Loucy (cell line): Measurements from ENCODE around the gene AMPD2.
A peak's percentile ranks its signal among the peaks of the same experiment; 100 is the strongest.

ENCODE experiments used
- H2AFZ ChIP-seq: fragments of 200-600 bp; sonication (generic); 2 replicates; pipeline ENCODE4 v1.6.0; 2016; ENCODE audit warnings: antibody characterized with exemption, mild to moderate bottlenecking, low read length, moderate library complexity
- H3F3A ChIP-seq: fragments of 200-600 bp; 2 replicates; pipeline ENCODE4 v1.6.0; 2016; ENCODE audit warnings: antibody characterized with exemption, low read depth, mild to moderate bottlenecking
- H3K27me3 ChIP-seq: fragments of 200-600 bp; sonication (generic); 2 replicates; pipeline ENCODE4 v1.6.1; 2014; ENCODE audit warnings: low read length, mild to moderate bottlenecking; ENCODE audit not compliant: insufficient read depth, poor library complexity, severe bottlenecking
- H3K36me3 ChIP-seq: fragments of 200-600 bp; sonication (generic); 2 replicates; pipeline ENCODE4 v1.6.1; 2016; ENCODE audit warnings: low read length; ENCODE audit not compliant: insufficient read depth
- H3K4me1 ChIP-seq: fragments of 200-600 bp; sonication (generic); 2 replicates; pipeline ENCODE4 v1.5.1; 2014; ENCODE audit warnings: low read length, mild to moderate bottlenecking; ENCODE audit not compliant: insufficient read depth, poor library complexity, severe bottlenecking
- H3K4me2 ChIP-seq: fragments of 200-600 bp; sonication (generic); 2 replicates; pipeline ENCODE4 v1.6.0; 2014; ENCODE audit warnings: antibody characterized with exemption, low read length, low read depth, mild to moderate bottlenecking; ENCODE audit not compliant: poor library complexity, severe bottlenecking
- H3K4me3 ChIP-seq: fragments of 200-600 bp; sonication (generic); 2 replicates; pipeline ENCODE4 v1.5.1; 2014; ENCODE audit warnings: low read length, mild to moderate bottlenecking, mixed read lengths; ENCODE audit not compliant: poor library complexity, severe bottlenecking
- H3K79me2 ChIP-seq: fragments of 200-600 bp; sonication (generic); 2 replicates; pipeline ENCODE4 v1.6.1; 2014; ENCODE audit warnings: low read length; ENCODE audit not compliant: insufficient read depth
- H3K9ac ChIP-seq: fragments of 200-600 bp; sonication (generic); 2 replicates; pipeline ENCODE4 v1.6.0; 2014; ENCODE audit warnings: mild to moderate bottlenecking, low read depth, low read length, moderate library complexity; ENCODE audit not compliant: poor library complexity, severe bottlenecking
- H3K9me2 ChIP-seq: fragments of 200-600 bp; sonication (generic); replicated peaks from 2 replicates; pipeline ENCODE4 v1.6.1; 2016; ENCODE audit warnings: low read depth, low read length, mixed read lengths
- H3K9me3 ChIP-seq: fragments of 200-600 bp; sonication (generic); 2 replicates; pipeline ENCODE4 v1.6.1; 2014; ENCODE audit warnings: mild to moderate bottlenecking, antibody characterized with exemption, low read length, low read depth; ENCODE audit not compliant: insufficient read depth
- H4K20me1 ChIP-seq: fragments of 200-600 bp; sonication (generic); 2 replicates; pipeline ENCODE4 v1.6.0; 2014; ENCODE audit warnings: antibody characterized with exemption, low read length, mild to moderate bottlenecking; ENCODE audit not compliant: insufficient read depth, poor library complexity, severe bottlenecking
- CTCF ChIP-seq: fragments of 200-600 bp; sonication (generic); conservative IDR thresholded peaks from 2 replicates; pipeline ENCODE4 v1.5.1; 2014; ENCODE audit warnings: mild to moderate bottlenecking, antibody characterized with exemption, low read length
- EZH2phosphoT487 ChIP-seq: fragments of 200-600 bp; IDR thresholded peaks from 2 replicates; pipeline ENCODE4 v1.6.1; 2018; ENCODE audit warnings: antibody characterized with exemption, mild to moderate bottlenecking, moderate library complexity, borderline replicate concordance

Gene AMPD2

GRCh38 chr1:109622137-109622892 lies 2.7 kb downstream of the AMPD2 start:
- peaks cover 33% of the 10 kb centered on the region for H4K20me1 ChIP-seq

DNA sequence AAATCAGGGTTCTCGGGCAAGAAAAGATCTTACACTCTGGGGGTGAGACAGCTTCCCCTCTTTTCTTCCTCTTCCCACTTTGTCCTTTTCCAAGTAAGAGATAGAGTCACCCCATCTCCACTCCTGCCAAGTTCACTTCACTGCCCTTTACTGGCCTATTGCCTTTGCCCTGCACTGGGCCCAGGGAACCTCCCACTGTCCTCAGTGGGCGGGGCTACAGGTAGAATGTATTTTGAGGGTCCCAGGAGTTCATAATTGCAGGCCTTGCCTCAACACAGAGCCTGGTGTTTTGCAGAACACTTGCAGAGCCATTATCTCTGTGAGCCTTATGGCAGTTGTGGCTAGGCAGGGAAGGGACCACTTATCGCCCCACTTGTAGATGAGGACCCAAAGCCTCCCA lies 3.3 kb downstream of the AMPD2 start:
- Histone ChIP-seq H3K9me3 (no peaks in the 10 kb centered on the region), H3K79me2 (peaks cover 67% of the 10 kb centered on the region), H3F3A (no peaks in the 10 kb centered on the region), H3K9ac (peak overlapping the region; percentile 80), H3K4me1 (peaks cover 51% of the 10 kb centered on the region), H4K20me1 (peaks cover 33% of the 10 kb centered on the region), H2AFZ (no peak overlapping the region), H3K36me3 (peaks cover 20% of the 10 kb centered on the region; the same call in 1 of the 2 replicates), H3K4me2 (peak overlapping the region; percentile 90), H3K4me3 (peak overlapping the region; percentile 93), H3K27me3 (no peaks in the 10 kb centered on the region), H3K9me2 (no peaks in the 10 kb centered on the region)
- no peak for TF ChIP-seq CTCF
- no peak for TF ChIP-seq EZH2phosphoT487

More at GRCh38 chr1:109622137-109622892, 2.7 kb downstream of the AMPD2 start:
- Histone ChIP-seq H3F3A (no peaks in the 10 kb centered on the region), H3K4me3 (peak overlapping the region; percentile 93), H3K4me1 (peaks cover 51% of the 10 kb centered on the region), H3K9me2 (no peaks in the 10 kb centered on the region), H3K9me3 (no peaks in the 10 kb centered on the region), H3K27me3 (no peaks in the 10 kb centered on the region), H3K36me3 (peaks cover 14% of the 10 kb centered on the region; the same call in 1 of the 2 replicates), H3K4me2 (peak overlapping the region; percentile 90), H3K9ac (peak overlapping the region; percentile 80), H3K79me2 (peaks cover 67% of the 10 kb centered on the region), H2AFZ (no peak overlapping the region)
- TF ChIP-seq CTCF (no peak), EZH2phosphoT487 (no peak)

DNA sequence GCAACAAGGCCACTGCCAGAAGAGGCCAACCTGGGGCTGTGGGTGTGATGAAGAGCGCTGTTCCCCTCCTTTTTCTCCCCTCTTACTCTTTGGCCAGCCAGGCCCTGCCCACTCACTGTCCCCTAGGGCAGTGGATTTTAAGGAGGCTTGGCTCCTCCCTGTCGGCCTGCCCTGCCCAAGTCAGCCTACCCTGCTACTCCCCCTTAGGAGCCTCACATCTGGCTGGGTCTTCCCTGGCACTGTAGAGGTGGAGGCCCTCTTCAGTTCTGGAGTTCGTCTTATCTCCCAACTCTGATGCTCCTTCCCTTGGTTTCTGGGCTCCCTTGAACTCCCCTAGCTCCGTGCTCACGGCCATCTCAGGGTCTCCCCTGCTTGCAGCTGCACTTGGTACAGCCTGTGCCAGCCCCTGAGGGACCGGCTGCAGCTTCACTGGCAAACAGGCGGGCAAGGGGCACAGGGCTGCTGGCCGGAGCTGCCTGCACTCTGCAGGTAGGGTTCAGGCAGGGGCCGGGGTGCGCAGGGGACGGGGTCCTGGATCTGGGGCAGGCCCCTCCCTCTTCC lies 4.0 kb downstream of the AMPD2 start:
- Histone ChIP-seq H3K36me3 (peaks cover 28% of the 10 kb centered on the region; the same call in 1 of the 2 replicates), H3K79me2 (peaks cover 67% of the 10 kb centered on the region), H2AFZ (peak overlapping the region; percentile 62; the same call in 1 of the 2 replicates), H3K9me2 (no peaks in the 10 kb centered on the region), H3F3A (no peaks in the 10 kb centered on the region), H3K9me3 (no peaks in the 10 kb centered on the region), H3K27me3 (no peaks in the 10 kb centered on the region), H3K4me2 (peak overlapping the region; percentile 90), H4K20me1 (peaks cover 33% of the 10 kb centered on the region), H3K4me1 (peaks cover 48% of the 10 kb centered on the region), H3K4me3 (peak overlapping the region; percentile 93), H3K9ac (peak overlapping the region; percentile 80)
- TF ChIP-seq CTCF (no peak), EZH2phosphoT487 (no peak)
